ENCODE measurements around the gene TMPRSS9.
A peak's percentile ranks its signal among the peaks of the same experiment; 100 is the strongest.

The TMPRSS9 gene

DNA sequence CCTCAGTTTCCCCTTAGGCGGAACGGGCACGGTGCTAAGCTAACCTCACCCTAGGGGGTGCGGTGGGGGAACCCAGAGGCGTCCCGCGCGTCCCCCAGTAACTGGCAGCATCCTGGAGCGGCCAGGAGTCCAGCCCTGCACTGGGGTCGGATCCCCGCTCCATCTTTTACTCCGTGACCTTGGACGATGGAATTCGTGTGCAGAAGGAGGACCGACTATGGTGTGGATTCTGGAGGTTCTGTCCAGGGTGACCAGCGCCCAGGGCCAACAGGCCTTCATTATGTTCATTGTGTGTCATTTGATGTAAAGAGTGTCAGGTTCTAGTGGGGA, 31.0 kb upstream of the TMPRSS9 start:
- no peak for DNase-seq

DNA sequence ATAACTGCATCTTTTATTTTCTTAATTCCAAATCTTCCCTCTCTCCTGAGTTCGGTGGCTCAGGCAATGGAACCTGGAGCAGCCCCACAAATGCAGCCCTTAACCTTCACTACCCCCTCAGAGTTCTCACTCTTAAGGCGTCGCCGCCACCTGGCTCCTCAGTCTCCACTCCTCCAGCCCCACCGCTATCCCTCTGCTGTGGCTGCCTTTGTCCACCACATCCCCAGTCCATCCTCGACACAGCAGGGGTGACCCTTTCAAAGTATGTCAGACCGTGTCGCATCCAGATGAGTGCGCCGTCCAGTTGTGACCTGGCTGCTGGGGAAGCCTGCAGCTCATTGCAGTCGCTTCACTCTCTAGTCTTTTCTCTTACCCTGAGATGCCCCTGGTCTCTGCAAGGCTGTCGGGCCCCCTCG, 30.6 kb upstream of the TMPRSS9 start:
- DNase-seq: no peak

DNA sequence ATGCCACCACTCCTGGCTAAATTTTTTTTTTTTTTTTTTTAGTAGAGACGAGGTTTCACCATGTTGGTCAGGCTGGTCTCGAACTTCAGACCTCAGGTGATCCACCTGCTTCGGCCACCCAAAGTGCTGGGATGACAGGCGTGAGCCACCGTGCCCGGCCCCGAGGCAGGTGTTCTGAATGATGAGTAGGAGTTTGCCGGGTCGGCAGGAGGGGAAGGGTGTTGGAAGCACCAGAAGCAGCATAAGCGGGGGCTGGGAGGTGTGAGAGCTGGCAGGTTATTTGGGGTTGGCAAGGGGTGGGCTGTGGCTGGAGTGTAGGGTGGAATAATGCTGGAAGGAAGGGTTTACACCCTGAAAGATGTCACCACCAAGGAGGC, 29.8 kb upstream of the TMPRSS9 start:
- DNase-seq: no peak

DNA sequence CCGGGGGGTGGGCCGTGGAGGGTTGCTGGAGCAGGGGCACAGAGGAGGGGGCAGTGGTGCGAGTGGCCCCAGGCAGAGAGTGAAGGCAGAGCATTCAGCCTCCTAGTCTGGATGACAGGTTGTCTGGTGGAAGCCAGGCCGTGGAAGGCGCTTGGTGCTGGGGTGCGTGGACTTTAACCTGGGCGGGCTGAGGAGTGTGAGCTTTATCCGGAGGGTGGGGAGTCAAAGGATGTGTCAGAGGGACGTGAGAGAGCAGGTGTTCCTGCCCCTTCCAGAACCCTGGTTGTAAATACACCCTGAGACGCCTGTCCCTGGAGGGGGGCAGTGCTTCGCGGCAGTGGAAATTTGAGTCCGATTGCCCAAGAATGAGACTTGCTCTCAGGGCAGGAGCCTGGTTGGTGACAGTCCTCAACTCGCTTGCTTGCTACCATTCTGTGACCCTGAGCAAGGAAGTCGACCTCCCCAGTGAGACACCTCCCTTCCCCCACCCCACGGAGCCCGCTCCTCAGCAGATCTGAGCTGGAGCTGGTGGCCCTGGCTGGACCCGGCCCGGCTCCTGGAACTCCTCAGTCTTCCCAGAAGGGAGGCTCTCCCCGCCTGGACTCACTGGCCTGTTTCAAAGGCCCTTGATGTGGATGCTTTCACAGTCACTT, 29.3 kb upstream of the TMPRSS9 start:
- no peak for DNase-seq

DNA sequence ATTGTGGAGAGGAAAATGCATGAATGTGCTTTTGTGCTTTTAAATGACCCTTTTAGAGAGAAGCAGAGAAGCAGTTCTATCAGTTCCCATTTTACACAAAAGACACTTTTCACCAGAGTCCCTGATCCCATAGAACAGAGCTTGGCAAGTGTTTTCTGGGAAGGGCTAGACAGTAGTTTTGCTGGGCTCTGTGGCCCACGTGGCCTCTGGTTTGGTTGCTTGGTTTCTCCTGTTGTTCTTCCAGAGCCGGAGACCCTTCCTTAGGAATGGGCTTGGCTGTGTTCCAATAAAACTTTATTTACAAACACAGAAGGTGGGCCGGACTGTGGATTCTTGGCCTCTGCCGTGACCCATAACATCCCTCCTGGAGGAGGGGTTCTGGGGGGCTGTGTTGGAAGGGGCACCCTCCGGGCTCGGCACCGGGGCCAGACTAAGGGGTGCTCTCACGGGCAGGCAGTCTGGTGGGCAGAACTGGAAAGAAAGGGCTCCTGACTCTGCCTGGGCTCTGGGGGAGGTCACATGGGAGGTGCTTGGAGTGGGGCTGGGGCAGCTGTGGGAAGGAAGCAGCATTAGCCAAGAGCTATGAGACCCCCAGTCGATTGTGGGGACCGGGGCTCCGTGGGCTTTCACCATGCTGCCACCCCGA, 28.3 kb upstream of the TMPRSS9 start:
- no peak for DNase-seq

DNA sequence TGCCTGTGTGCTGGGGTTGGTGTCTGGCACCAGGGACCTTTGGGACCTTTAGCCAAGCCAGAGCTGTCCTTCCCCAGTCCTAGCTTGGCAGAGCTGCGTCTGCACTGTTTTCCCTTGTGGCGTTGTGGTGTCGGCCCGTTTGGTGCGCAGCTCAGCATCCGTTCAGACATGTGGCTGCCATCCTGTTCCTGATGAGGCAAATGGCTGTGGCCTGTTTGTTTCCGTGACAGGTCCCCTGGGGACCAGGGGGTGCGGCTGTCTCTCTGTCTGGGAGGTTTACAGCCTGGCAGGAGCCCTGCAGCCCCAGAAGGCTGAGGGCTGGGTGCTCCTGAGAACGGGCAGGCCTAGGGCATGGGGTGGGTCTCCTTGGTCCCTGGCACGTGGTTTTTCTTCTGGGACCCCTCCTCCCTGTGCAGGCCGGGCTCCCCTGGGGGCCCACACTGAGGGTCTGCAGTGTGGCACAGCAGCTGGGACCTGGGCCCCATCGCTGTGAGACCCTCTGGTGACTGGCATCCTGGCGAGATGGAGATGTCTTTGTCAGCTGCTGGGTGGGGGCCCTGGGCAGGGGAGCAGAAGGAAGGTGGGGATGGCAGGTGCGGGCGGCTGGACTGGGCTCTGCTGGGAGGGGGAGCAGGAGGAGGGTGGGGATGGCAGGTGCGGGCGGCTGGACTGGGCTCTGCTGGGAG, 27.6 kb upstream of the TMPRSS9 start:
- DNase-seq: no peak

DNA sequence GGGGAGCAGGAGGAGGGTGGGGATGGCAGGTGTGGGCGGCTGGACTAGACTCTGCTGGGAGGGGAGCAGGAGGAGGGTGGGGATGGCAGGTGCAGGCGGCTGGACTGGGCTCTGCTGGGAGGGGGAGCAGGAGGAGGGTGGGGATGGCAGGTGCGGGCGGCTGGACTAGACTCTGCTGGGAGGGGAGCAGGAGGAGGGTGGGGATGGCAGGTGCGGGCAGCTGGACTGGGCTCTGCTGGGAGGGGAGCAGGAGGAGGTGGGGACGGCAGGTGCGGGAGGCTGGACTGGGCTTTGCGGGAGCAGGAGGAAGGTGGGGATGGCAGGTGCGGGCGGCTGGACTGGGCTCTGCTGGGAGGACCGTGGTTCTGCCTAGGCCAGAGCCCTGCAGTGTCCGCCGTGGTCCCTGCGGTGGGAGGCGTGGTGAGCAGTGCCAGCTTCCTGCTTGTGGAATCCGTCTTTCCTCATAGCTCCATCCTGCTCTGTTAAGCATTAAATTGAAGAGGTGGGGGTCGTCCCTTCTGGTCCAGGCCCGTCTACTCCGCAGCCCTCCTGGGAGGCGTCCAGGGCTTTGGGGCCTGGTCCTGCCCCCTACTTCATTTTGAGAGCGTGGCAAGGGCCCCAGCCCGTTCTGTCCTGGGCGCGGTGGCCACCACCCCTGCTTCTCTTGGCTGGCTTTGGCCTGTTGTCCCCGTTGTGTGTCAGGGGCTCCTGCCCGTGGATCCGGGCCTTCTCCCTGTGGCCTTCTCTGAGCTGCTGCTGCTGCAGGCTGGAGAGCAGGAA, 26.8 kb upstream of the TMPRSS9 start:
- DNase-seq: peak; percentile 61

DNA sequence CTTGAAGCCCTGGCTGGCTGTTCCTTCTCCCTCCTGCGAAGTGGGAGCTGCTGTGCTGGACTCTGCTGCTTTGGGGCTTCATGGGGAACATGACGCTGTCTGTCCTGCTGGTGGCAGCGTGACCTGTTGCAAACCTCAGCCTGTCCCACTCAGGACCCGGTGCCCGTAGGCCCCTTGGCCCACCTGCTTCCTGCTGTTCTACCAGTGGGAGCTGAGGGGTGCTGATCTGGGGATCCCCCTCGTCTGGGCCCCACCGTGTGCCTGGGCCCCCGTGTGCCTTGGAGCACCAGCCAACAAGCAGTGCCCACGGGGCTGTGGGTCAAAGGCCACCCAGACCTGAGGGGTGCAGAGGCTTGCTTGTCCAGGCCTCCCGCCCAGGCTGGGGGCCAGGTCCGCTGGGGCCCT, 26.3 kb upstream of the TMPRSS9 start:
- no peak for DNase-seq

DNA sequence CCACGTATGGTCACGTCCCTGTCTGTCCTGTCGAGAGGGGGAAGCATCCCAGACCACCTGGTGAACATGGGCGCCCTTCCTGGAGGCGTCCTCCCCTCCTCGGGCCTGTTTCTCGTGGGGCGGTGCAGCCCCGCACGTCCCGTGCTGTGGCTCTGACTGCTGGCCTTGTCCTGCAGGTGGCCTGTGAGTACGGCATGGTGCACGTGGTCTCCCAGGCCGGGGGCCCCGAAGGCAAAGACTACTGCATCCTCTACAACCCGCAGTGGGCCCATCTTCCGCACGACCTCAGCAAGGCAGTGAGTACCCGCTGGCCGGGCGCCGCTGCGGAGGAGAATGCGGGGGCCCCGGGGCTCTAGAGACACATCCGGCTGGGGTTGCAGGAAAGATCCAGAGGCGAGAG, 25.6 kb upstream of the TMPRSS9 start:
- DNase-seq: no peak

DNA sequence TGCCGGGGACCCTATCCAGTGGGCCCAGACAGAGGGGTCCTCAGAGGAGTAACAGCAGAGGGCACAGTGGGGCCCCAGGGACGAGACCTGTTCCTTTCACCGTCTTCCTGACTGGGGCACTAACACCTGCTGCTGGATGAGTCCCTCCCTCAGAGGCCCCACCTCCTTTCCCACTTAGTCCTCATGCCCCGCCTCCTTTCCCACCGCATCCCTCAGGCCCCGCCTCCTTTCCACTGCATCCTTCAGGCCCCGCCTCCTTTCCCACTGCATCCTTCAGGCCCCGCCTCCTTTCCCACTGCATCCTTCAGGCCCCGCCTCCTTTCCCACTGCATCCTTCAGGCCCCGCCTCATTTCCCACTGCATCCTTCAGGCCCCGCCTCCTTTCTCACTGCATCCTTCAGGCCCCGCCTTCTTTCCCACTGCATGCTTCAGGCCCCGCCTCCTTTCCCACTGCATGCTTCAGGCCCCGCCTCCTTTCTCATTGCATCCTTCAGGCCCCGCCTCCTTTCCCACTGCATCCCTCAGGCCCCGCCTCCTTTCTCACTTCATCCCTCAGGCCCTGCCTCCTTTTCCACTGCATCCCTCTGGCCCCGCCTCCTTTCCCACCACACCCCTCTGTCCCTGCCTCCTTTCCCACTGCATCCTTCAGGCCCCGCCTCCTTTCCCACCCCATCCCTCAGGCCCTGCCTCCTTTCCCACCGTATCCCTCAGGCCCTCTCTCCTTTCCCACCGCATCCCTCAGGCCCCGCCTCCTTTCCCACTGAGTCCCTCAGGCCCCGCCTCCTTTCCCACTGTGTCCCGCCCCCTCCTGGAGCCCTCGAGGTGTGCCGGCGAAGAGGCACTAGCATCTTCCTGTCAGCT, 24.8 kb upstream of the TMPRSS9 start:
- DNase-seq: no peak

DNA sequence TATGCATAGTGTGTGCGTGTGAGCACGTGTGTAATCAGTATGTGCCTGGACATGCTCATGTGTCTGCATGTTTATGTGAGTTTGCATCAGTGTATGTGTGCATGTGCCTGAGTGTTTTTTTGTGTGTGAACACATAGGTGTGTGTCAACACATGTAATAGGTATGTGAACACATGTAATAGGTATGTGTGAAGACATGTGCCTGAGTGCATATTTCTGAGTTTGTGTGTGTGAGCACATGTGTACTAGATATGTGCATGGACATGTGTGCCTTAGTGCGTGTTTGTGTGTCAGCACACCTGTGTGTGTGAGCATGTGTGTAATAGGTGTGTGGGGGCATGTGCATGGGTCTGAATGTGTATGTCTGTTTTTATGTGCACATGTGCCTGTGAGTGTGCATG, 24.2 kb upstream of the TMPRSS9 start:
- no peak for DNase-seq

DNA sequence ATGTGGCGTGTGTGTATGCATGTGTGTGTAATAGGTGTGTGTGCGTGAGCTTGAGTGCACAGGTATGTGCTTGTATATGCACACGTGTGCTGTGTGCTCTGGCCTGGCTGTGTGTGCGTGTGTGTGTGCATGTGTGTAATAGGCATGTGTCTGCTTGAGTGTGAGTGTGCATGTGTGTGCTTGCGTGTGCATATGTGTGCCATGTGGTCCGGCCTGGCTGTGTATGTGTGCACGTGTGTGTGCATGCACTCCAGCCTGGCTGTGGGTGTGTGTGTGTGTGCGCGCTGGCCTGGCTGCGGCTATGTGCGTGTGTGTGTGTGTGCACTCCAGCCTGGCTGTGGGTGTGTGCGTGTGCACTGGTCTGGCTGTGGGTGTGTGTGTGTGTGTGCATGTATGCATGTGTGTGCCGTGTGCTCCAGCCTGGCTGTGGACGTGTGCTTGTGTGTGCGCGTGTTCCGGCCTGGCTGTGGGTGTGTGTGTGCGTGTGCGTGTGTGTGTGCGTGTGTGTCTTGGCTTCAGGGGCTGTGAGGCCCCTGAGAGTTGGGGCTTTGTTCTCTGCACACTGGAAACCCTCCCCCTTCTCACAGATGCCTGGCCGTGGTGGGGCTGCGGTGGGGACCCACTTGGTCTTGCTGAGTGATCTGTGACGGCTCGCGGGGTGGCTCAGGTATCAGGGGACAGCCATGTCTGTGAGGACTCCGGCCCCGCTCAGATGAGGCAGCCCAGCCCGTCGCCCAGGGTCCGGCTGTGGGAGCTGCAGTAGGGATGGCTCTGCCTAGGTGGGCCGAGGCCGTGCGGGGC, 23.3 kb upstream of the TMPRSS9 start:
- DNase-seq: no peak

DNA sequence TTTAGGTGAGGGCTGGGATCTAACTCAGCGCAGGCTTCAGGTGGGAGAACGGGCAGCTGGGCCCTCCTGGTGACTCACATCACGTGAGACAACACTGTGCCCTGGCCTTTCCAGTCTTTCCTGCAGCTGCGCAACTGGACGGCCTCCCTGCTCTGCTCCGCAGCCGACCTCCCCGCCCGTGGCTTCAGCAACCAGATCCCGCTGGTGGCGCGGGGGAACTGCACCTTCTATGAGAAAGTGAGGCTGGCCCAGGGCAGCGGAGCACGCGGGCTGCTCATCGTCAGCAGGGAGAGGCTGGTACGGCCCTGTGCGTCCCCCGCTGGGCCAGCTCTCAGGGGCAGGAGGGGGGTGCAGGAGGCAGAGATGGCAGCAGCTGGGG, 22.7 kb upstream of the TMPRSS9 start:
- peak; percentile 76 for DNase-seq

DNA sequence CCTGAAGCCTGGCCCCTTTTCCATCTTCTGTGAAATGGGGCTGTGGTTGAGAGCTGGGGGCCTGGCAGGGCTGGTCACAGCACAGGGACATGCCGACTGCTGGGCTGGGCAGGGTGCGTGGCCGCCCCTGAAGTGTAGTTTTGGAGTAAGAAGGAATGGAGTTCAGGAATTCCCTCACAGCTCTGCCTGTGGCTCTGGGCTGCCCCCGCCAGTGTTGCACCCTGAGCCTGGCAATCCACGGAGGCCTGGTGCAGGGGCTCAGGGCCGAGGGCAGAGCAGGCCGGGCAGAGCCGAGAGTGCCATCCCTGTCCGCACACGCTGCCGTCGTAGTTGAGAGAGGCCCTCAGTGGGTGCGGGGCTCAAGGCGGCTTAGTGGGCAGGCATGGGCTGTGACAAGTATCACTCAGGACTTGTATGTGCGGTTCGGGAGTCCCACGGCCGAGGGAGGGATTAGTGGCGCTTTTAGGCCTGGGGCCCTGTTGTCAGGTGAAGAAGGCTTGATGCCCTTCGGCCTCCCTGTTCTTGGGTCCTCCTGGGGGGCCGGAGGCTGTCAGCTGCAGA, 21.9 kb upstream of the TMPRSS9 start:
- no peak for DNase-seq

DNA sequence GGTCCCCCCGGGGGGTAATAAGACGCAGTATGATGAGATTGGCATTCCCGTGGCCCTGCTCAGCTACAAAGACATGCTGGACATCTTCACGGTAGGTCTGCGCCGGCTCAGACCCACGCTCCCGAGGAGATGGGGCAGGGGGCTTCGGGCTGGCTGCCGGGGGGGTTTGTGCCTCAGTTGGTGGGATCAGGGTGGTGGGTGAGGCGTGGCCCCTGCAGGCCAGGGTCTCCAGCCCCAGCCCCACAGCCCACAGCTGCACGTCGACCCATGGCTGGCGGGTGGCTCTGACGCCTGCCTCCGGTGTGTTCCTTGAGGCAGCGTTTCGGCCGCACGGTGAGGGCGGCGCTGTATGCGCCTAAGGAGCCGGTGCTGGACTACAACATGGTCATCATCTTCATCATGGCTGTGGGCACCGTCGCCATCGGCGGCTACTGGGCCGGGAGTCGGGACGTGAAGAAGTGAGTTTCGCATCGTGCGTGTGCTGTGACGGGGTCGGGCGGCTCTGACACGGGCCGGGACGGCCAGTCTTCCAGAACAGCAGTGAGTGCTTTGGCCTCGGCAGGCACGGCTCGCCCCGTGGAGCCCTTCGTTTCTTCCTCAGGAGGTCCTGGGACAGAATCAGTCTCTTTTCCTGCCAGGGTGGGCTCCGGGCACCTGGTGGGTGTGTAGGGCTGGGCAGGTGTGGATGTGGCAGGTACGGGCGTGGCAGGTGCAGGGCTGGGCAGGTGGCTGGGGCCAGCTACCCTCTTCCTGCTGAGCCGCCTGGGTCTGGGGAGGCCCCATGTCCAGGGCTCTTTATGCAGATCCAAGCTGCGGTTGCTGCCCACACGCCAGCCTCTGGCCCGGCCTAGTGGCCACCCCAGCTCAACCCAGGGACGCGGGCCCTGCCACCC, 21.1 kb upstream of the TMPRSS9 start:
- DNase-seq: no peak

DNA sequence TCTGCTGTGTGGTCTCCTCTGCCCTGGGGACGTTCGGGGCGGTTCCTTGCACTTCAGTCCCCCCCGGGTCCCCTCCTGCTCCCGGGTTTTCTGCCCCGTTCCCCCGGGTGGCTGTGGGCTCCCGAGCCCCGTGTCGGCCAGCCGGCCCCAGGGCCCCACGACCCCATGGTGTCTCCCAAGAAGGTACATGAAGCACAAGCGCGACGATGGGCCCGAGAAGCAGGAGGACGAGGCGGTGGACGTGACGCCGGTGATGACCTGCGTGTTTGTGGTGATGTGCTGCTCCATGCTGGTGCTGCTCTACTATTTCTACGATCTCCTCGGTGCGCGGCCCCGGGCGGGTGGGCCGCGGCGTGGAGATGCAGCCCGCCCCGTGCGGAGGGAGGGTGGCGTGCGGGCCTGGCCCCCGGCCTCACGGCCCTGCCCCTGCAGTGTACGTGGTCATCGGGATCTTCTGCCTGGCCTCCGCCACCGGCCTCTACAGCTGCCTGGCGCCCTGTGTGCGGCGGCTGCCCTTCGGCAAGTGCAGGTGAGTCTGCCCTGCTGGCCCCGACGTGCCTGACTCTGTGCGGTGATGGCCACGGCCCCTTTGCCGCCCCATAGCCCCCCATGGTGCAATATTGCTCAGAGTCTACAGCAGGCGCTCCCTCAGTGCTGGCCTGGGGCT, 20.3 kb upstream of the TMPRSS9 start:
- DNase-seq: no peak

DNA sequence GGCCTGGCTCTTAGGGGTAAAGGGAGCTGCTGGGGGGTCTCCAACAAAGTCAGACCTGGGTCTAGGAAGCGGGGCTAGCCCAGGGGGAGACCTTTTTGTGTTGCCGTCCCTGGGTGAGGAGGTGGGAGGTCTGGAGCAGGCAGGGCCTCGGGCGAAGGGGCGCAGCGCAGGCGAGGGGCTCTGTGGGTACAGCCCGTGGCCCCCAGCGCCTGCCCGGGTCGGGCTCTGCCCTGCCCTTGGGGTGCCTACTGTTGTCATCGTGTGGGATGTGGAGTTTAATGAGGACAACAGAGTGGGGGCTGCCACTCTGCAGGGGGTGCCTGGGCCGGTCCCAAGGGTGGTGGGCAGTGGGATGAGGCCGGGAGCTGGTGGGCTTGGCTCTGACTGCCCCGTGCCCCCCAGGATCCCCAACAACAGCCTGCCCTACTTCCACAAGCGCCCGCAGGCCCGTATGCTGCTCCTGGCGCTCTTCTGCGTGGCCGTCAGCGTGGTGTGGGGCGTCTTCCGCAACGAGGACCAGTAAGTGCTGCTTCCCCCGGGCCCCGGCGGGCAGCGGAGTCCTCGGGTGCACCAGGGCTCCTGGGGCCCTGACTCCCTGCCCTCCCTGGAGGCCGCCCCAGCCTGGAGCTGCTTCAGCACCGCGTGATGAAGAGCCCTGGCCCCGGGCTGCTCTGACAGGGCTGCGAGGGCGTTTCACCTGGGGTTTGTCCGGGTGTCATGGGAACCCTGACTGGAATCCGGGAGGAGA, 19.4 kb upstream of the TMPRSS9 start:
- no peak for DNase-seq

DNA sequence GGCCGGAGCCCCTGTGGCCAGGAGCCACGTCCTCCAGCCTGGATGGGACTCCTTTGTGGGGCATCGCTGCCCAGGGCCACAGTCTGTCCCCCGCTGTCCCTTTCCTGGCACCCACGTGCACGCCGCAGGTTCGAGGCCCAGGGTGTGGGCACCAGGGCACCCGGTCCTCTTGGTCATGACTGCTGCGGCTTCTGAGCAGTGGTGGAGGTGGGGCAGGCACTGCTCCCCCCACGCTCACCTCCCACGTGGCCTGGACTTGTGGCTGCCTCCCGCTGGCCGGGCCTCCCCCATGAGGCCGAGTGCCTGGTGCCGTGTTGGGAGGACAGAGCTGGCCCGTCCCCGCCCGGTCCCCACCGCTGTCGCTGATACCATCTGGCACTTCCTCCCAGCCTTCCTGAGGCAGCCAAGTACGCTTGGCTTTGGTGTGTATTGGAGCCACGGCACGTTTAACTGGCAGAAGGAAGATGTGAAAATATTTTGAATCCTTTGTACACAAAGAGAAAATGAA, 18.8 kb upstream of the TMPRSS9 start:
- no peak for DNase-seq

DNA sequence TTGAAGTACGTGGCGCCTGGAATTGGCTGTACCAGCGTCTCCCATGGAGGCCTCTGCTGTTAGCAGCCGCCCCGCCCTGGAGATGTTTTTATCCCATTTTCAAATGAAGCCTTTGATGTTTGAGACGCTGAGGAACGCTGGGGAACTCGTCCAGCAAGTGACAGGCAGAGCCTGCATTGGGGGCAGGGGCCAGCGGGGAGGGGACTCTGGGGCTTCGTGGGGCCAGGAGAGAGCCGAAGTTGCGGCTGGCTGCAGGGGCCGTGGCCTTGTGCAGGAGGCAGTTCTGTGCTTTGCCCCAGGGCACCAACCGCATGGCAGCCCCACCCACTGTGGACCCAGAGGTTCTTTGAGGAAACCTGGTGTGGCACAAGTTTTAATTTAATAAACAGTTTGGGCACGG, 18.1 kb upstream of the TMPRSS9 start:
- DNase-seq: no peak

All from right kidney (tissue), 1 donor.